ENCODE data around the gene PLEKHJ1.

DNA sequence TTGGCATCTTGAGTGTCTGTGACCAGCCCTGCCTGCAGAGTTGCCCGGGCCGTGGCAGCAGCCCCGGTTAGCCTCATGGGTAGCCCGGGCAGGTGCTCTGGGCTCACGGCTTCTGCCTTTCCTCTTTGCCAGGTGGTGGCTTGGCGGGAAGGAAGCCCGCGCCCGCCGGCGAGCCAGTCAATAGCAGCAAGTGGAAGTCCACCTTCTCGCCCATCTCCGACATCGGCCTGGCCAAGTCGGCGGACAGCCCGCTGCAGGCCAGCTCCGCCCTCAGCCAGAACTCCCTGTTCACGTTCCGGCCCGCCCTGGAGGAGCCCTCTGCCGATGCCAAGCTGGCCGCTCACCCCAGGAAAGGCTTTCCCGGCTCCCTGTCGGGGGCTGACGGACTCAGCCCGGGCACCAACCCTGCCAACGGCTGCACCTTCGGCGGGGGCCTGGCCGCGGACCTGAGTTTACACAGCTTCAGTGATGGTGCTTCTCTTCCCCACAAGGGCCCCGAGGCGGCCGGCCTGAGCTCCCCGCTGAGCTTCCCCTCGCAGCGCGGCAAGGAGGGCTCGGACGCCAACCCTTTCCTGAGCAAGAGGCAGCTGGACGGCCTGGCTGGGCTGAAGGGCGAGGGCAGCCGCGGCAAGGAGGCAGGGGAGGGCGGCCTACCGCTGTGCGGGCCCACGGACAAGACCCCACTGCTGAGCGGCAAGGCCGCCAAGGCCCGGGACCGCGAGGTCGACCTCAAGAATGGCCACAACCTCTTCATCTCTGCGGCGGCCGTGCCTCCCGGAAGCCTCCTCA is 9.9 kb downstream of the PLEKHJ1 start:
- TF ChIP-seq POLR2AphosphoS5 (IDR thresholded peaks at IDR 0.05), result no peak
- TF ChIP-seq, protein P1, sequence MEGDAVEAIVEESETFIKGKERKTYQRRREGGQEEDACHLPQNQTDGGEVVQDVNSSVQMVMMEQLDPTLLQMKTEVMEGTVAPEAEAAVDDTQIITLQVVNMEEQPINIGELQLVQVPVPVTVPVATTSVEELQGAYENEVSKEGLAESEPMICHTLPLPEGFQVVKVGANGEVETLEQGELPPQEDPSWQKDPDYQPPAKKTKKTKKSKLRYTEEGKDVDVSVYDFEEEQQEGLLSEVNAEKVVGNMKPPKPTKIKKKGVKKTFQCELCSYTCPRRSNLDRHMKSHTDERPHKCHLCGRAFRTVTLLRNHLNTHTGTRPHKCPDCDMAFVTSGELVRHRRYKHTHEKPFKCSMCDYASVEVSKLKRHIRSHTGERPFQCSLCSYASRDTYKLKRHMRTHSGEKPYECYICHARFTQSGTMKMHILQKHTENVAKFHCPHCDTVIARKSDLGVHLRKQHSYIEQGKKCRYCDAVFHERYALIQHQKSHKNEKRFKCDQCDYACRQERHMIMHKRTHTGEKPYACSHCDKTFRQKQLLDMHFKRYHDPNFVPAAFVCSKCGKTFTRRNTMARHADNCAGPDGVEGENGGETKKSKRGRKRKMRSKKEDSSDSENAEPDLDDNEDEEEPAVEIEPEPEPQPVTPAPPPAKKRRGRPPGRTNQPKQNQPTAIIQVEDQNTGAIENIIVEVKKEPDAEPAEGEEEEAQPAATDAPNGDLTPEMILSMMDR (IDR thresholded peaks at IDR 0.05), result no peak
